Skeletal muscle tissue (tissue), 4 donors: Measurements from ENCODE around the gene ONECUT2. TPM values are rescaled to one million over a fixed set of nuclear protein-coding genes. Genes with fewer than 3 reads are reported as not detected.

Experiments
- H3K27ac ChIP-seq: one replicate; pipeline ENCODE4 v1.7.0; 2013; ENCODE audit warnings: mild to moderate bottlenecking, low read depth, low read length, inconsistent platforms
- H3K27me3 ChIP-seq, 3 donors: one replicate each; pipeline ENCODE4 v1.7.0; 2013; ENCODE audit warnings: low read length in 3 of 3; ENCODE audit not compliant: control insufficient read depth in 3 of 3, insufficient read depth in 3 of 3
- H3K36me3 ChIP-seq, 3 donors: one replicate each; pipeline ENCODE4 v1.7.0; 2013; ENCODE audit warnings: low read length in 3 of 3; ENCODE audit not compliant: control insufficient read depth in 3 of 3, insufficient read depth in 3 of 3
- H3K4me1 ChIP-seq, 3 donors: one replicate each; pipeline ENCODE4 v1.7.0; 2013; ENCODE audit warnings: low read length in 3 of 3, mild to moderate bottlenecking in 3 of 3; ENCODE audit not compliant: control insufficient read depth in 3 of 3, insufficient read depth in 3 of 3
- H3K4me3 ChIP-seq, 3 donors: one replicate each; pipeline ENCODE4 v1.7.0; 2013; ENCODE audit warnings: low read length in 3 of 3
- H3K9ac ChIP-seq, 3 donors: one replicate each; pipeline ENCODE4 v1.7.0; 2013; ENCODE audit warnings: low read length in 3 of 3, mild to moderate bottlenecking in 3 of 3, moderate library complexity in 2 of 3, low read depth in 1 of 3
- H3K9me3 ChIP-seq, 3 donors: one replicate each; pipeline ENCODE4 v1.7.0; 2013; ENCODE audit warnings: low read length in 3 of 3; ENCODE audit not compliant: control insufficient read depth in 3 of 3
- total RNA-seq: library from RNA; depleted of rRNA; stranded (reverse); fragments of >200 nt; gene quantifications from one replicate; pipeline ENCODE4 v1.2.3, GENCODE V29; 2014
- donor health status: Osteomylitis.

Gene ONECUT2
- total RNA-seq, 1 donor from 2014 or later, result not detected

GRCh38 chr18:57437402-57437765, 2.2 kb downstream of the ONECUT2 start:
- H3K4me1 ChIP-seq, result peaks cover 36 to 58% (median 51%) of the 10 kb centered on the region in 3 donors
- H3K27ac ChIP-seq, result no peak overlapping the region
- H3K27me3 ChIP-seq, result peaks cover 90 to 94% (median 93%) of the 10 kb centered on the region in 3 donors
- no peaks in the 10 kb centered on the region for H3K9me3 ChIP-seq
- H3K36me3 ChIP-seq, result no peaks in the 10 kb centered on the region
- peak overlapping the region in 1 of 3 donors; percentile 31 for H3K4me3 ChIP-seq
- no peak overlapping the region for H3K9ac ChIP-seq

- peak overlapping the region in 2 of 3 donors; percentile 31 to 49 for H3K4me3 ChIP-seq
- no peaks in the 10 kb centered on the region for H3K36me3 ChIP-seq
- H3K9ac ChIP-seq, result no peak overlapping the region
- H3K9me3 ChIP-seq, result no peaks in the 10 kb centered on the region
- peaks cover 91 to 95% (median 94%) of the 10 kb centered on the region in 3 donors for H3K27me3 ChIP-seq
- peaks cover 36 to 58% (median 51%) of the 10 kb centered on the region in 3 donors for H3K4me1 ChIP-seq
- no peak overlapping the region for H3K27ac ChIP-seq
Observed at GRCh38 chr18:57437766-57438671, 2.8 kb downstream of the ONECUT2 start.

GRCh38 chr18:57438743-57439608, 3.8 kb downstream of the ONECUT2 start:
- H3K27ac ChIP-seq, result no peak overlapping the region
- H3K4me3 ChIP-seq, result peak overlapping the region in 2 of 3 donors; percentile 22 to 40
- no peak overlapping the region for H3K9ac ChIP-seq
- H3K4me1 ChIP-seq, result peaks cover 35 to 55% (median 48%) of the 10 kb centered on the region in 3 donors
- peaks cover 89 to 93% (median 92%) of the 10 kb centered on the region in 3 donors for H3K27me3 ChIP-seq
- no peaks in the 10 kb centered on the region for H3K36me3 ChIP-seq
- H3K9me3 ChIP-seq, result no peaks in the 10 kb centered on the region

GRCh38 chr18:57439609-57439968, 4.4 kb downstream of the ONECUT2 start:
- peaks cover 89 to 93% (median 90%) of the 10 kb centered on the region in 3 donors for H3K27me3 ChIP-seq
- peaks cover 29 to 49% (median 42%) of the 10 kb centered on the region in 3 donors for H3K4me1 ChIP-seq
- no peaks in the 10 kb centered on the region for H3K36me3 ChIP-seq
- no peaks in the 10 kb centered on the region for H3K9me3 ChIP-seq
- H3K4me3 ChIP-seq, result peak overlapping the region in 1 of 3 donors; percentile 26
- H3K27ac ChIP-seq, result no peak overlapping the region
- no peak overlapping the region for H3K9ac ChIP-seq

GRCh38 chr18:57439985-57440330, 4.8 kb downstream of the ONECUT2 start:
- Histone ChIP-seq H3K4me1 (peaks cover 25 to 45% (median 38%) of the 10 kb centered on the region in 3 donors), H3K9me3 (no peaks in the 10 kb centered on the region), H3K27ac (no peak overlapping the region), H3K4me3 (peak overlapping the region in 1 of 3 donors; percentile 26), H3K27me3 (peaks cover 86 to 90% (median 86%) of the 10 kb centered on the region in 3 donors), H3K36me3 (no peaks in the 10 kb centered on the region), H3K9ac (no peak overlapping the region)

GRCh38 chr18:57440331-57441070, 5.3 kb downstream of the ONECUT2 start:
- Histone ChIP-seq H3K4me1 (peaks cover 23 to 44% (median 38%) of the 10 kb centered on the region in 3 donors), H3K4me3 (no peak overlapping the region), H3K27me3 (peaks cover 84 to 89% (median 87%) of the 10 kb centered on the region in 3 donors), H3K9ac (no peak overlapping the region), H3K36me3 (no peaks in the 10 kb centered on the region), H3K27ac (no peak overlapping the region), H3K9me3 (no peaks in the 10 kb centered on the region)

- no peaks in the 10 kb centered on the region for H3K36me3 ChIP-seq
- H3K9me3 ChIP-seq, result no peaks in the 10 kb centered on the region
- H3K9ac ChIP-seq, result no peak overlapping the region
- H3K27me3 ChIP-seq, result peaks cover 85 to 87% (median 87%) of the 10 kb centered on the region in 3 donors
- no peak overlapping the region for H3K4me3 ChIP-seq
- peaks cover 23 to 40% (median 34%) of the 10 kb centered on the region in 3 donors for H3K4me1 ChIP-seq
- H3K27ac ChIP-seq, result no peak overlapping the region
Observed at GRCh38 chr18:57441071-57441794, 6.1 kb downstream of the ONECUT2 start.

- peaks cover 12 to 22% (median 20%) of the 10 kb centered on the region in 3 donors for H3K4me1 ChIP-seq
- no peaks in the 10 kb centered on the region for H3K9me3 ChIP-seq
- H3K27me3 ChIP-seq, result peaks cover 70 to 74% (median 71%) of the 10 kb centered on the region in 3 donors
- H3K9ac ChIP-seq, result no peak overlapping the region
- no peaks in the 10 kb centered on the region for H3K36me3 ChIP-seq
- H3K27ac ChIP-seq, result no peak overlapping the region
- no peak overlapping the region for H3K4me3 ChIP-seq
Observed at GRCh38 chr18:57443247-57443646, 8.1 kb downstream of the ONECUT2 start.

- Histone ChIP-seq H3K36me3 (no peaks in the 10 kb centered on the region), H3K9ac (no peak overlapping the region), H3K9me3 (no peaks in the 10 kb centered on the region), H3K4me3 (no peak overlapping the region), H3K27me3 (peaks cover 66 to 69% (median 66%) of the 10 kb centered on the region in 3 donors), H3K27ac (no peak overlapping the region), H3K4me1 (peaks cover 8 to 17% (median 15%) of the 10 kb centered on the region in 3 donors)
Observed at GRCh38 chr18:57443702-57444101, 8.5 kb downstream of the ONECUT2 start.
